DND-41 (cell line): Measurements from ENCODE around the gene ZNF277.

ENCODE experiments used
- CTCF ChIP-seq: IDR thresholded peaks from 2 replicates; pipeline ENCODE4 v1.5.1; 2012; ENCODE audit warnings: borderline replicate concordance, low read length, moderate library complexity, mild to moderate bottlenecking; ENCODE audit not compliant: poor library complexity, severe bottlenecking; ENCODE audit errors: extremely low read depth
- EZH2 ChIP-seq: IDR thresholded peaks from 3 replicates; pipeline ENCODE4 v1.6.1; 2012; ENCODE audit warnings: borderline replicate concordance, low read depth, mild to moderate bottlenecking, moderate library complexity, low read length, inconsistent platforms; ENCODE audit not compliant: severe bottlenecking

GRCh38 chr7:112193915-112194502 is 12.5 kb upstream of the ZNF277 start:
- no peak for TF ChIP-seq CTCF
- TF ChIP-seq EZH2: no peak
